ENCODE measurements around the gene DR1.

DR1 gene

DNA sequence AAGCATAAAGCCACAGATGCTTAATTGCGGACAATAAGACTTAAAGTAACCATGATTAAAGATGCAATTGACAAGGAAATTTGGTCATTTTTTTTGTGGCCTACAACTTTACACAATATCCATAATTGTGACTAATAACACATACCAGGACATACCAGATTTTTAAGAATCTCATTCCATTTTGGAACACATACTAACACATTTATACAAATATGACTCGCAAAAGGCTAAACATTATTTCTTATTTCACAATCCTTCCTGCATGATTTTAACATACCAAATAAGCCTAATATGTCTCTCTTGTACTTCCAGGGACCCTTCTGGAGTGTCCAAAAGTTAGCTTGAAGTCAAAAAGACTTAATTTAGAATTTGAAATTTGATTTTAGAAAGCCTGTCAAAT, 48.8 kb downstream of the DR1 start:
- DNase-seq (ENCODE audit: low spot score), result no peak

DNA sequence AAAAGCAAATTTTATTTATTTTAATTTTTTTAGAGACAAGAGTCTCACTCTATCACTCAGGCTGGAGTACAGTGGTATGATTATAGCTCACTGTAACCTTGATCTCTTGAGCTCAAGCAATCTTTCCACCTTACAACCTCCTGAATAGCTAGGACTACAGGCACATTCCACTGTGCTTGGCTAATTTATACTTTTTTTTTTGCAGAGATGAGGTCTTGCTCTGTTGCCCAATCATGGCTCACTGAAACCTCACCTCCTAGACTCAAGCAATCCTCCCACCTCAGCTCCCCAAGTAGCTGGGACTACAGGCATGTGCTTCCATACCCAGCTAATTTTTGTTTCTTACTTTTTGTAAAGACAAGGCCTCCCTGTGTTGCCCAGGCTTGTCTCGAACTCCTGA, 49.5 kb downstream of the DR1 start:
- no peak for DNase-seq (ENCODE audit: low spot score)

GRCh38 chr1:93399781-93400180, 54.1 kb downstream of the DR1 start:
- DNase-seq (ENCODE audit: low spot score), result no peak

- no peak for DNase-seq (ENCODE audit: low spot score)
Measured at GRCh38 chr1:93408203-93408602, 62.5 kb downstream of the DR1 start.

DNA sequence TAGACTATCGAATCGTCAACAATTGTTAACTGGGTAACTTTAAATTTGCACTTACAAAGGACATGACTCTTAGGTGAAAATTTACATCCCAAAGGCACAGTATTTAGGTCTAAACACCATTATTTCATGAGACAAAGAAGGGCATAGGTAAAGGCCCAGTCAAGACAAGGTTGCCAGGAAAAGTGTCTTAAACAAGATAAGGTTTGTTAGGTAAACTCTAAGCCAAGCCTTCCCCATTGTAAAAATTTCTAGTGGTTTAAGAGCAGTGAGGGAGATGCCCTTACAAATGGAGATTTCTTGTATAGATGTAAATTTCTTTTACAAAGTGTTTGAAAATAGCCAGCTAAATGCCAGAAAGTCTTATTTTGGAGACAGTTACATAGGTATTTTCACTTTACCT, 65.3 kb downstream of the DR1 start:
- DNase-seq (ENCODE audit: low spot score), result no peak

DNA sequence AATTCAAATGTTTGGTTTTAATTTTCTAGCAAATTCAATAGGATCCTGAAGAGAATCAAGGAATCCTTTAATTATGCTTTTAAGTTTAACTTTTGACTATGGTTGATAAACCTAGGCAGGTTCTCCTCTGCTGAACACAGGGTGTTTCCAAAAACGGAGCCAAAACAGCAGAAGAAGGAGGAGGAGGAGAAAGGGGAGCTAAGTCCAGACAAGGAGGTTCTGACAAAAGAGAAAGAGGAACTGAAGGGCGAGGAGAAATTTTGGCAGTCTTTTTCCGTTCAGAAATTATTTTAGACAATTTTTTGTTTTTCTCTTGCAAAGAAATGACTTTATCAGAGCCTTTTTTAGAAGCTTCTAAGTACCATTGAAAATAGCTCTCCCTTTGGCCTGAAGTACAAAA, 69.0 kb downstream of the DR1 start:
- no peak for DNase-seq (ENCODE audit: low spot score)

DNA sequence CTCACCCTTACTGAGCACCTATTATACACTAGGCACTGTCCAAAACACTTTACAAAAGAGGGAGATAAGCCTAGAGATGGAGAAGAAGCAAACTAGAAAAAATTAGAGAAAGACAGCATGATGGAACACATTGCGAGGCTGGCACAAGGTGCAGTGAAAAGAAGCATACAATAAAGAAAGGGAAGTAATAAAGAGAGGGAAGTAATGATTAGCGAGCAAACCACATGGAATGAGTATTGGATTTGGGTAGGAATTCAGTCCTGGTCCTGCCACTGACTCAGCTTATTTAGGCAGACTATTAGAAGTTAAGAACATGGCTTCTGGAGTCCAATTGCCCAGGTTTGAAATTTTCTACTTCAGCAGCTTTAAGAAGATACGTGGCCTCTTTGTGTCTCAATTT, 69.6 kb downstream of the DR1 start:
- DNase-seq (ENCODE audit: low spot score), result no peak

GRCh38 chr1:93416183-93416582, 70.5 kb downstream of the DR1 start:
- DNase-seq (ENCODE audit: low spot score), result no peak

Measured in left forelimb (tissue), 1 donor.